CD4-positive, alpha-beta memory T cell (primary cell): ENCODE measurements around the gene SLC38A1. TPM values are rescaled to one million over a fixed set of nuclear protein-coding genes. Genes with fewer than 3 reads are reported as not detected.

ENCODE experiments used
- CTCF ChIA-PET: fragments of 350-600 bp; sonication (Branson Sonifier 250); formaldehyde crosslinking; loops from one replicate; lab custom pipeline; 2021; ENCODE audit warnings: inconsistent platforms; ENCODE audit not compliant: partially characterized antibody; lab: Charles Lee
- POLR2A ChIA-PET: fragments of 350-600 bp; sonication (Branson Sonifier 250); formaldehyde crosslinking; loops from one replicate; lab custom pipeline; 2021; ENCODE audit not compliant: partially characterized antibody; lab: Charles Lee
- DNase-seq, 5 donors: peaks; one replicate each; pipeline versions ENCODE4 v3.0.0 to v3.0.0-alpha.2; 2020 to 2022; ENCODE audit warnings: mixed read lengths in 1 of 5
- H3K27ac ChIP-seq: one replicate; pipeline ENCODE4 v1.7.0; 2013; ENCODE audit warnings: low read depth, low read length
- H3K27me3 ChIP-seq: 2 replicates; pipeline ENCODE4 v1.7.0; 2013; ENCODE audit warnings: mild to moderate bottlenecking, low read length, moderate library complexity; ENCODE audit not compliant: insufficient read depth
- H3K36me3 ChIP-seq: 2 replicates; pipeline ENCODE4 v1.7.0; 2013; ENCODE audit warnings: mild to moderate bottlenecking, low read length, moderate library complexity; ENCODE audit not compliant: insufficient read depth
- H3K4me1 ChIP-seq: 2 replicates; pipeline ENCODE4 v1.7.0; 2013; ENCODE audit warnings: mild to moderate bottlenecking, low read length, moderate library complexity; ENCODE audit not compliant: insufficient read depth
- H3K4me3 ChIP-seq, 2 donors: one replicate each; pipeline ENCODE4 v1.7.0; 2013; ENCODE audit warnings: low read length in 2 of 2, mild to moderate bottlenecking in 1 of 2
- H3K9me3 ChIP-seq, 2 donors: one replicate each; pipeline ENCODE4 v1.7.0; 2013; ENCODE audit warnings: low read length in 2 of 2, control low read depth in 1 of 2; ENCODE audit not compliant: control insufficient read depth in 1 of 2
- H3K27ac Mint-ChIP-seq, 7 donors: one replicate each; pipeline ENCODE4 v1.8.0; 2020 to 2021; ENCODE audit warnings: mixed read lengths in 7 of 7, mild to moderate bottlenecking in 6 of 7, inconsistent platforms in 3 of 7, moderate library complexity in 3 of 7
- H3K27me3 Mint-ChIP-seq, 2 donors: one replicate each; pipeline ENCODE4 v1.8.0; 2020 to 2021; ENCODE audit warnings: mixed read lengths in 2 of 2
- H3K36me3 Mint-ChIP-seq, 2 donors: one replicate each; pipeline ENCODE4 v1.8.0; 2020 to 2021; ENCODE audit warnings: mixed read lengths in 2 of 2, inconsistent platforms in 1 of 2, mild to moderate bottlenecking in 1 of 2
- H3K4me1 Mint-ChIP-seq, 4 donors: one replicate each; pipeline ENCODE4 v1.8.0; 2020 to 2021; ENCODE audit warnings: mixed read lengths in 4 of 4, mild to moderate bottlenecking in 1 of 4
- H3K4me3 Mint-ChIP-seq, 8 donors: one replicate each; pipeline ENCODE4 v1.8.0; 2020 to 2021; ENCODE audit warnings: mixed read lengths in 8 of 8, mild to moderate bottlenecking in 7 of 8, moderate library complexity in 6 of 8, inconsistent platforms in 3 of 8
- H3K9me3 Mint-ChIP-seq, 8 donors: one replicate each; pipeline ENCODE4 v1.8.0; 2020 to 2021; ENCODE audit warnings: mixed read lengths in 8 of 8, mild to moderate bottlenecking in 5 of 8, inconsistent platforms in 3 of 8, moderate library complexity in 1 of 8
- intact Hi-C: fragments of 100-400 bp; cut with micrococcal nuclease; formaldehyde crosslinking; loops from one replicate; pipeline ENCODE4 v1.15.1; 2023
- polyA plus RNA-seq, 2 donors: library from polyadenylated mRNA; unstranded; fragments of 300-500 nt; fragmentation: Illumina TruSeq; gene quantifications; one replicate each; pipeline ENCODE4 v1.2.3, GENCODE V29; 2021
- total RNA-seq, 2 experiments: library from RNA; stranded (reverse); gene quantifications; one replicate each; pipeline ENCODE4 v1.2.3, GENCODE V29; 2021

The SLC38A1 gene
- total and polyA plus RNA-seq, 4 experiments from 2014 or later, result 230 to 307 (median 268) TPM

DNA sequence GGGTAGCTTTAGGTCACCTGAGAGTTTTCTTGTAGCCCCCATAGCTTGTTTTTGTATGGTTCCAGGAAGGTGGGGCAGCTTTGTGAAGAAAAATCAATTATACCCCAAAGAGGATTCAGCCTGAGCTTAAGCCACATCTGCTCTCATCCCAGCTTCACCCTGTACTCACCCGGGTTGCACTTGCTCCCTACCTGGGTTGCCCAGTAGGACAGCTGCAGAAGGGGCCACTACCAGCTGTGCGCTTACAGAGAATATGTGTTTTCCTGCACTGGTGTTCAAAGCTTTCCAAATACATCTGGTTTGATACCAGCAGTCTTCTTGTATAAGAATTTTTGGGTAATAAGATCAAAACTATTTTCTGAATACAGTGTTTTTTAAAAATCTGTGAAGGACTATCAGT, 3.0 kb upstream of the SLC38A1 start:
- Histone ChIP-seq H3K4me1 (peaks cover 25% of the 10 kb centered on the region), H3K27ac (no peak overlapping the region), H3K4me3 (no peak overlapping the region), H3K36me3 (no peaks in the 10 kb centered on the region), H3K27me3 (no peaks in the 10 kb centered on the region), H3K9me3 (no peaks in the 10 kb centered on the region)
- ChIA-PET POLR2A (interaction anchor here (0.8 to 7.1 kb wide), 3 partner anchors 53 to 99 kb away, joined by 3 to 552 read pairs (median 118); no protein-coding TSS in a partner anchor), CTCF (interaction anchor here (1.1 to 6.3 kb wide), 5 partner anchors 28 to 146 kb away, joined by 3 to 45 read pairs (median 9); no protein-coding TSS in a partner anchor)
- Mint-ChIP-seq H3K9me3 (peaks cover 0 to 2% (median 0%) of the 10 kb centered on the region in 8 donors), H3K4me1 (peaks cover 14 to 47% (median 21%) of the 10 kb centered on the region in 4 donors), H3K4me3 (peak overlapping the region in 1 of 8 donors; percentile 62), H3K27ac (peak overlapping the region in 2 of 7 donors; percentile 15 to 53), H3K36me3 (peaks cover 15 to 25% of the 10 kb centered on the region in 2 donors), H3K27me3 (no peaks in the 10 kb centered on the region)
- DNase-seq, result no peak
- intact Hi-C loops, result no loop called here

DNA sequence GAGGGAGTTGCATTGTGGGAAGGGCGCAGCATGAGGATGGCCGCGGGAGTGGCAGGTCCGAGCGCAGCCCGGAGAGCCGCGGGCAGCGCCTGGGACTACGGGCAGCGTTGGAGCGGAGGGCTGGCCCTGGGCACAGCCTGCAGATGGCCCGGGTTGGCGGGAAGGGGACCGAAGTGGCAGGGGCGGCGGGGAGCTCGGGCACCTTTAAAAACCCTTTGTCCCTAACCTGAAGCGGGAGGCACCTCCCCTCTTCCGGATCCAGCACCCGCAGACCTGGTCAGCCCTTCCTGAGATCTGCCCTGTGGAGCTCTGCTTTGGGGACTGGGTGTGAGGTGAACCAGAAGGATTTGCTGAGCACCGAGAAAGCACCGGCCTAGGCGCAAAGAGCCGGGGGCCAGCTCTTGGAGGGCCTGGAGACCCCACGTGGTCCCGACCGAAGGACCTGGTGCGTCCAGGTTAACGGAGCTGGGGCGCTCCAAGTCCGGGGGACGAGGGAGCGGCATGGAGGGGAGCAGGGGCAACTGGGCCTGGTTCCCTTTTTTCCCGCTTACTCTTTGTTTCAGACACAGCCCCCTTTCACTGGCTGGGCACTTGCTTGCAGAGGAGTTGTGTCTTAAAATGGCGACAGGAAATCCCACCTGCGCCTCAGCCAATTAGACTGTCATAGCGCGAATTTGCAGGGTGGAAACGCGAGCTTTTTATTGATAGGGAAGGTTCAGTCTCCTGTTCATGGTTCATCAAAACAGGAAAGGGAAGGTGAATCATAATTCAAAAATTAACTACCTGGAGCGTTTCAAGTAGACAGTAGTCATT, 792 bp upstream of the SLC38A1 start:
- Histone ChIP-seq H3K9me3 (no peaks in the 10 kb centered on the region), H3K36me3 (no peaks in the 10 kb centered on the region), H3K27ac (peak overlapping the region; percentile 95), H3K4me3 (peak overlapping the region; percentile 91 to 96), H3K27me3 (no peaks in the 10 kb centered on the region), H3K4me1 (peaks cover 46% of the 10 kb centered on the region)
- peaks cover 5 to 19% of the 10 kb centered on the region in 2 donors for H3K36me3 Mint-ChIP-seq
- intact Hi-C loops, result loop anchor here (1.0 to 5.0 kb wide), 6 partner anchors 34 to 943 kb away; partner anchors contain the start of genes ARID2 and SCAF11
- peaks cover 12 to 47% (median 20%) of the 10 kb centered on the region in 4 donors for H3K4me1 Mint-ChIP-seq
- peak; percentile 47 to 87 (median 51) for DNase-seq
- no peak overlapping the region for H3K27ac Mint-ChIP-seq
- CTCF ChIA-PET, result interaction anchor here (0.9 to 6.3 kb wide), 18 partner anchors 15 to 392 kb away, joined by 3 to 45 read pairs (median 4); no protein-coding TSS in a partner anchor
- POLR2A ChIA-PET, result interaction anchor here (0.8 to 7.1 kb wide), 49 partner anchors 8 to 1836 kb away, joined by 3 to 552 read pairs (median 5); partner anchors contain the start of genes AMIGO2, ARID2, PCED1B and SCAF11
- H3K9me3 Mint-ChIP-seq, result peaks cover 0 to 2% (median 0%) of the 10 kb centered on the region in 8 donors
- H3K4me3 Mint-ChIP-seq, result no peak overlapping the region
- no peaks in the 10 kb centered on the region for H3K27me3 Mint-ChIP-seq

DNA sequence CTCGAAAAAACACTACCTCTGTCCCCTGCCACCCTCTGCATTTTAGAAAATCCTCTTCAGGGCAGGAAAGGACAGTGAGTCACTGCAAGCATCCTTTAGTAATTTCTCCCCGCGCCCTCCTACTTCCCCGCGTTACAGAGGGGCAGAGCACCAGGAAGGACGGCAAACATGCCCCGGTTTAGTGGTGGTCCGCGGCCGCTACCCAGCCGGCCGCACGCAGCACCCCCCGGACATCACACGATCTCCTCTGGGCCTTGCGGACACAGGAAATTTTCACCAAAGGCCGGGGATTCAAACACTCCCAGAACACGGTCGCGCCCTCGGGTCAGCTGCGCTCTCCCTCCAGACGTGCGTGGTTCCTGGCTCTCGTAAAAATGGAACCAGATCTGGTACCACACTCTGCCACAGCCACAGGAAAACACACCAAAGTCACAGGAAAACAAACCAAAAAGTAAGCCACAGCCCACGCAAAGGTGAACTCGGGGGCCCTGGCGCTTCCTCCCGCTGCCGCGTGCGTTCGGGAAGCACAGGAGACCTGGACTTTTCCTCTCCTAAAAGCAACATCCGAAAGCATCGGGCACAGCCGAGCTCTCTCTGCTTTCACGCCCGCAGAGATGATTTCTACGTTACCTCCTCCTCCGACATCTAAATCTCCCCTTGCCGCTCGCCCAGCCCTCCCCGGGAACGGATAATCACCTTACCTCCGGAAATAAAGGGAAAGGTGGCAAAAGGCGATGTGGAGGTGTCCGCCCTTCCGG, 839 bp downstream of the SLC38A1 start:
- no peak overlapping the region for H3K27ac Mint-ChIP-seq
- H3K4me1 Mint-ChIP-seq, result peaks cover 22 to 42% (median 31%) of the 10 kb centered on the region in 4 donors
- POLR2A ChIA-PET, result interaction anchor here (0.9 to 7.1 kb wide), 37 partner anchors 9 to 1838 kb away, joined by 3 to 552 read pairs (median 8); partner anchors contain the start of genes AMIGO2, ARID2, PCED1B and SCAF11
- H3K36me3 Mint-ChIP-seq, result peaks cover 5 to 27% of the 10 kb centered on the region in 2 donors
- Histone ChIP-seq H3K36me3 (no peaks in the 10 kb centered on the region), H3K4me3 (peak overlapping the region; percentile 91 to 96), H3K9me3 (no peaks in the 10 kb centered on the region), H3K27me3 (no peaks in the 10 kb centered on the region), H3K27ac (peak overlapping the region; percentile 95), H3K4me1 (peaks cover 62% of the 10 kb centered on the region)
- DNase-seq, result peak in 4 of 5 donors; percentile 47 to 59 (median 55)
- no peaks in the 10 kb centered on the region for H3K27me3 Mint-ChIP-seq
- peaks cover 0 to 2% (median 0%) of the 10 kb centered on the region in 8 donors for H3K9me3 Mint-ChIP-seq
- no peak overlapping the region for H3K4me3 Mint-ChIP-seq
- CTCF ChIA-PET, result interaction anchor here (1.0 to 6.3 kb wide), 11 partner anchors 31 to 143 kb away, joined by 3 to 45 read pairs (median 6); no protein-coding TSS in a partner anchor
- intact Hi-C loops, result loop anchor here (1.0 to 5.0 kb wide), 6 partner anchors 9 to 944 kb away; partner anchors contain the start of gene ARID2

DNA sequence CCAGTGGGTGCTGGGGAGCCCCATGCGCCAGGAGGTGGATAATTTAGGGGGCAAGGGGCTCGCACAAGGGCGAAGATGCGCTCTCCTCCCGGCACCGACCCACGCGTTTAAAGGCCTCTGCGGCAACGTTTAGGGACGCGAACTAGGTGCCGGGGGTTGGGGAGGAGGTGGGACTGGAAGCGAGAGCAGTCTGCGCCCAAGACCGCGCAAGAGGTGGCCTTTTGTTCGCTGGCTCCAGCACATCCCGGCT, 1.3 kb downstream of the SLC38A1 start:
- no peaks in the 10 kb centered on the region for H3K9me3 ChIP-seq
- peak overlapping the region; percentile 95 for H3K27ac ChIP-seq
- ChIA-PET POLR2A (interaction anchor here (2.2 to 7.1 kb wide), 8 partner anchors 9 to 277 kb away, joined by 9 to 552 read pairs (median 42); partner anchors contain the start of genes SCAF11 and SLC38A2), CTCF (no interaction called here)
- H3K27ac Mint-ChIP-seq, result no peak overlapping the region
- H3K9me3 Mint-ChIP-seq, result peaks cover 0 to 2% (median 0%) of the 10 kb centered on the region in 8 donors
- H3K4me1 Mint-ChIP-seq, result peaks cover 26 to 43% (median 33%) of the 10 kb centered on the region in 4 donors
- intact Hi-C loops, result loop anchor here (1.0 to 5.0 kb wide), 5 partner anchors 8 to 945 kb away; no protein-coding TSS in a partner anchor
- H3K4me3 Mint-ChIP-seq, result no peak overlapping the region
- peaks cover 67% of the 10 kb centered on the region for H3K4me1 ChIP-seq
- no peaks in the 10 kb centered on the region for H3K27me3 ChIP-seq
- H3K4me3 ChIP-seq, result peak overlapping the region; percentile 91 to 96
- H3K27me3 Mint-ChIP-seq, result no peaks in the 10 kb centered on the region
- no peaks in the 10 kb centered on the region for H3K36me3 ChIP-seq
- peak in 2 of 5 donors; percentile 43 to 65 for DNase-seq
- peaks cover 5 to 30% of the 10 kb centered on the region in 2 donors for H3K36me3 Mint-ChIP-seq

DNA sequence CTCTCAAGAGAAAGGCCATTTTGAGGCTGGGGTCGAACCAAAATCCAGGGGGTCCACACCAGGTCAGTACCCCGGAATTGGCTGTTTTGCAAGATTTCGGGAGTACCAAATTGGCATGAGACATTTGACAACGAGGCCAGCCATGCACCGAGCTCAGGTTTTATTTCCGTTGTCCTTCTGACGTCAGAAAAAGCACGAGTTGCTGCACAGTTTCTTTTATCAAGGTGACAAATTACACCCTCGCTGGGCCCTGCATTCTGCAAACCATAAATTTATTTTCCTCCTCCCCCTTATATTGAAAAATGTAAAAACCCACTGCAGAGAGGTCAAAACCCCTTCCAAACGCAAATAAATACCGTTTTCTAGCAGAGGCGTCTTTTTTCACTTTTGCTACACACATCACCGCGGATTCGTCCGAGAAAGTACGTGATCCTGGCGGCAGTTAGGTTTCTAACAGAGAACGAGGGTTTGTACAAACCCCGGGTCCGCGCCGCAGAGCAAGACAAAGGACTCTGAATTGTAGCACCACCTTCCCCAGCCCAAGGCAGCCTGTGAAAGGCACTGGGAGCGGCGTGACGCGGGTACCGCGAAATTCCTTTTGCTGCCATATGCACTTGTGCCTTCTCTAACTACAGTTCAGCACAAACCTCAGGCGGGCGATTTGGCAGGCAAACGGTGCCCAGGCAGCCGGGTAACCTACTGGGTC, 1.8 kb downstream of the SLC38A1 start:
- POLR2A ChIA-PET, result interaction anchor here (0.6 to 2.3 kb wide), 23 partner anchors 9 to 539 kb away, joined by 3 to 79 read pairs (median 6); partner anchors contain the start of gene SCAF11
- Histone ChIP-seq H3K4me3 (peak overlapping the region; percentile 91 to 96), H3K9me3 (no peaks in the 10 kb centered on the region), H3K4me1 (peaks cover 71% of the 10 kb centered on the region), H3K36me3 (no peaks in the 10 kb centered on the region), H3K27ac (peak overlapping the region; percentile 95), H3K27me3 (no peaks in the 10 kb centered on the region)
- Mint-ChIP-seq H3K4me1 (peaks cover 26 to 39% (median 32%) of the 10 kb centered on the region in 4 donors), H3K27ac (no peak overlapping the region), H3K36me3 (peaks cover 5 to 30% of the 10 kb centered on the region in 2 donors), H3K4me3 (no peak overlapping the region), H3K27me3 (no peaks in the 10 kb centered on the region), H3K9me3 (peaks cover 0 to 2% (median 0%) of the 10 kb centered on the region in 8 donors)
- CTCF ChIA-PET, result interaction anchor here (1.0 to 1.5 kb wide), 6 partner anchors 47 to 142 kb away, joined by 3 to 8 read pairs (median 4); no protein-coding TSS in a partner anchor
- intact Hi-C loops, result loop anchor here (1.0 to 5.0 kb wide), 5 partner anchors 8 to 945 kb away; no protein-coding TSS in a partner anchor
- peak; percentile 81 to 91 (median 84) for DNase-seq

DNA sequence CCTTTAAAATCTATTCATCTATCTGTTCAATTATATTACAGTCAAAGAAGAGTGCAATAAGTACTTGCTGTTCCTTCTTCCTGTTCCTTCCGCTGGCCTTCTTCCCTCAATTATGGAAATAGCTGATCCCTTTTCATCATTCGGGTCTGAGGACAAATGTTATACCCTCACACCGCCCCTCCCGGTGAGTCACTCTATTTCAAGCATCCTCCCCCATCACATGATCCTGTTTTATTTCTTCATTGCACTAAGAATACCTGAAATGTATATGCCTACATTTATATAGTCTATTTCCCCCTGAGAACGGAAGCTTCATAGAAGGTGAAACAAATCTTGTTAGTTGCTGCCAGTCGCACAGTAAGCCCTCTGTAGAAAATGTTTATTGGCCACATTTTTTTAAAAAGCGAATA, 2.5 kb downstream of the SLC38A1 start:
- Histone ChIP-seq H3K9me3 (no peaks in the 10 kb centered on the region), H3K27ac (peak overlapping the region; percentile 95), H3K4me1 (peaks cover 72% of the 10 kb centered on the region), H3K27me3 (no peaks in the 10 kb centered on the region), H3K4me3 (peak overlapping the region; percentile 91 to 96), H3K36me3 (no peaks in the 10 kb centered on the region)
- Mint-ChIP-seq H3K36me3 (peaks cover 5 to 30% of the 10 kb centered on the region in 2 donors), H3K4me1 (peaks cover 26 to 33% (median 29%) of the 10 kb centered on the region in 4 donors), H3K4me3 (no peak overlapping the region), H3K27ac (no peak overlapping the region), H3K27me3 (no peaks in the 10 kb centered on the region), H3K9me3 (peaks cover 0 to 2% (median 0%) of the 10 kb centered on the region in 8 donors)
- ChIA-PET CTCF (interaction anchor here (1.0 to 1.5 kb wide), 6 partner anchors 46 to 141 kb away, joined by 3 to 8 read pairs (median 4); no protein-coding TSS in a partner anchor), POLR2A (interaction anchor here (0.6 to 2.3 kb wide), 25 partner anchors 8 to 538 kb away, joined by 3 to 79 read pairs (median 6); partner anchors contain the start of gene SCAF11)
- intact Hi-C loops, result loop anchor here (5.0 kb wide), 1 partner anchor 946 kb away; no protein-coding TSS in a partner anchor
- peak in 1 of 5 donors; percentile 80 for DNase-seq
